ENCODE measurements around the gene HLA-B.

- TF ChIP-seq CTCF (IDR thresholded peaks at IDR 0.05; ENCODE audit: low read depth, low read length, poor library complexity, severe bottlenecking) (no peak), EZH2phosphoT487 (IDR thresholded peaks at IDR 0.05; ENCODE audit: borderline replicate concordance, low read length) (no peak)
Observed at GRCh38 chr6:31394381-31394780, 37.4 kb upstream of the HLA-B start.

All from DOHH2 (cell line).